ENCODE data around the gene CAMKMT. TPM values are rescaled to one million over a fixed set of nuclear protein-coding genes. Genes with fewer than 3 reads are reported as not detected.

Gene CAMKMT
- total RNA-seq, 4 donors from 2014 or later = 2.9 to 18.8 (median 11.2) TPM

DNA sequence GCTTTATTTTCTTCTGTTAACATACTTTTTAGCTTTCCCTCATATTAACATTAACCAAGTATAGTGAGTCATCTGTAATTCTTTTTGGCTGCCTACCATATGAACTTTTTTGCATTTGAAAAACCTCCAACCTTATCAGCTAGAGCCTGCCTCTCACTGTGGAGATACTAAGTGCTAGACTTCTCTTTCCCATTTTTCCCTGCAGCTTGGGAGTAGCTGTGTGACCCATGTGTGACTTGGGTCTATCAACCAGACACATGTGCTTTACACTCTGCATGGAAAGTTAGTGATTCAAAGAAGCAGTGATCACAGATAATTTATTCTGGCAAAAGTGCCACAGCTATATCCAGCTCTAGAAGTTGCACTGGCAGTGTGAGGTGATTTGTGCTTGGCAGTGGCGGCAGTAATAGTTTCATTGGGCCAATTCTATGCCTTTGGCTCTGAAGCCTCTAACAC, 36.7 kb upstream of the CAMKMT start:
- Histone ChIP-seq H3K9me3 (no peaks in the 10 kb centered on the region), H3K4me1 (peaks cover 0 to 8% of the 10 kb centered on the region in 2 donors), H3K27me3 (no peaks in the 10 kb centered on the region), H3K27ac (no peak overlapping the region), H3K36me3 (peaks cover 0 to 4% of the 10 kb centered on the region in 2 donors), H3K4me3 (no peak overlapping the region)
- no peak for DNase-seq
- intact Hi-C loops (cut with DNase I; ENCODE audit: low total_unique reads) = no loop called here
- TF ChIP-seq CTCF (IDR thresholded peaks at IDR 0.05) (no peak), POLR2A (IDR thresholded peaks at IDR 0.05) (no peak)

DNA sequence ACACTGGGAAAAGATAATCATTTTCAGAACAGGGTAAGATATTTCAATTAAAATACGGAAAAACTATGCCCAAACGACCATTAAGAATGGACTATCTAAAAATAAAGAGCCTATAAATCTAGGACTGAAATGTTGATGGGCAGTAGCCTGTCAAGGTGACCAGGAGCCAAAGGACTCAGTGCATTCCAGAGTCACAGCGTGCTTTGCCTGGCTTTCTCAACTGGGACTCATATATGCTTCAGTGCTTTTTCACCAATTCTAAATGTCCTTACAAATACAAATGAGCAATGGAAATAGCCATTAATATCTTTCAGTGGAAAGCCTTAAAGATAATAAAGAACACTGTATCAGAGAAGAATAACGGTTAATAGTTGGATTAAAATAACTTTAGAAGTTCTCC, 35.9 kb upstream of the CAMKMT start:
- H3K4me1 ChIP-seq = peaks cover 0 to 8% of the 10 kb centered on the region in 2 donors
- no peak overlapping the region for H3K4me3 ChIP-seq
- intact Hi-C loops (cut with DNase I; ENCODE audit: low total_unique reads) = no loop called here
- no peak overlapping the region for H3K27ac ChIP-seq
- TF ChIP-seq POLR2A (IDR thresholded peaks at IDR 0.05) (no peak), CTCF (IDR thresholded peaks at IDR 0.05) (no peak)
- peaks cover 0 to 4% of the 10 kb centered on the region in 2 donors for H3K36me3 ChIP-seq
- DNase-seq = no peak
- no peaks in the 10 kb centered on the region for H3K9me3 ChIP-seq
- H3K27me3 ChIP-seq = no peaks in the 10 kb centered on the region

GRCh38 chr2:44326548-44327264, 35.0 kb upstream of the CAMKMT start:
- DNase-seq = no peak
- no peak overlapping the region for H3K27ac ChIP-seq
- TF ChIP-seq POLR2A (IDR thresholded peaks at IDR 0.05) = no peak
- TF ChIP-seq CTCF (IDR thresholded peaks at IDR 0.05) = no peak
- peaks cover 0 to 8% of the 10 kb centered on the region in 2 donors for H3K4me1 ChIP-seq
- peaks cover 0 to 4% of the 10 kb centered on the region in 2 donors for H3K36me3 ChIP-seq
- H3K4me3 ChIP-seq = no peak overlapping the region
- H3K9me3 ChIP-seq = no peaks in the 10 kb centered on the region
- no peaks in the 10 kb centered on the region for H3K27me3 ChIP-seq
- intact Hi-C loops (cut with DNase I; ENCODE audit: low total_unique reads) = no loop called here

GRCh38 chr2:44328750-44329149, 33.0 kb upstream of the CAMKMT start:
- DNase-seq = no peak
- H3K27me3 ChIP-seq = no peaks in the 10 kb centered on the region
- no peaks in the 10 kb centered on the region for H3K36me3 ChIP-seq
- peaks cover 0 to 8% of the 10 kb centered on the region in 2 donors for H3K4me1 ChIP-seq
- TF ChIP-seq CTCF (IDR thresholded peaks at IDR 0.05) = no peak
- TF ChIP-seq POLR2A (IDR thresholded peaks at IDR 0.05) = no peak
- no peak overlapping the region for H3K4me3 ChIP-seq
- no peak overlapping the region for H3K27ac ChIP-seq
- no peaks in the 10 kb centered on the region for H3K9me3 ChIP-seq
- intact Hi-C loops (cut with DNase I; ENCODE audit: low total_unique reads) = no loop called here

GRCh38 chr2:44329343-44329742, 32.4 kb upstream of the CAMKMT start:
- no peak for TF ChIP-seq POLR2A (IDR thresholded peaks at IDR 0.05)
- TF ChIP-seq CTCF (IDR thresholded peaks at IDR 0.05) = no peak
- no peak overlapping the region for H3K4me3 ChIP-seq
- DNase-seq = no peak
- no peaks in the 10 kb centered on the region for H3K9me3 ChIP-seq
- peaks cover 0 to 7% of the 10 kb centered on the region in 2 donors for H3K4me1 ChIP-seq
- no peak overlapping the region for H3K27ac ChIP-seq
- H3K27me3 ChIP-seq = no peaks in the 10 kb centered on the region
- intact Hi-C loops (cut with DNase I; ENCODE audit: low total_unique reads) = no loop called here
- no peaks in the 10 kb centered on the region for H3K36me3 ChIP-seq
